GM18517 (cell line): ENCODE results near the gene SPAG8.

Source experiments
- ATAC-seq: cut with Tn5 transposase; IDR thresholded peaks from one replicate; pipeline ENCODE4 v1.9.1; 2021; ENCODE audit warnings: mild to moderate bottlenecking, moderate library complexity; ENCODE audit not compliant: unreplicated experiment

SPAG8 gene

GRCh38 chr9:35839926-35840325 lies 27.9 kb upstream of the SPAG8 start:
- no peak for ATAC-seq

- ATAC-seq: no peak
Observed at GRCh38 chr9:35836595-35836994, 24.5 kb upstream of the SPAG8 start.

GRCh38 chr9:35835766-35836165 lies 23.7 kb upstream of the SPAG8 start:
- ATAC-seq: no peak

GRCh38 chr9:35835216-35835632 lies 23.2 kb upstream of the SPAG8 start:
- no peak for ATAC-seq

GRCh38 chr9:35834260-35835215 lies 22.5 kb upstream of the SPAG8 start:
- ATAC-seq: no peak

GRCh38 chr9:35832814-35833213 lies 20.8 kb upstream of the SPAG8 start:
- ATAC-seq: no peak

GRCh38 chr9:35831040-35831439 lies 19.0 kb upstream of the SPAG8 start:
- ATAC-seq: no peak

GRCh38 chr9:35829764-35830096 lies 17.7 kb upstream of the SPAG8 start:
- ATAC-seq: no peak

- ATAC-seq: no peak
Observed at GRCh38 chr9:35829084-35829763, 17.2 kb upstream of the SPAG8 start, which contains the start of gene TMEM8B. TMEM8B (plus strand) TSS chr9:35829228; CDS start chr9:35829448, 220 bp downstream.

- no peak for ATAC-seq
Observed at GRCh38 chr9:35828716-35829083, 16.6 kb upstream of the SPAG8 start, which contains the start of gene FAM221B. FAM221B (minus strand) TSS chr9:35828732; CDS start chr9:35826161, 2,571 bp downstream.

- no peak for ATAC-seq
Observed at GRCh38 chr9:35827486-35827885, 15.4 kb upstream of the SPAG8 start.

GRCh38 chr9:35826071-35826701 lies 14.1 kb upstream of the SPAG8 start:
- ATAC-seq: peak; percentile 66

- ATAC-seq: no peak
Observed at GRCh38 chr9:35822926-35823325, 10.9 kb upstream of the SPAG8 start.

- ATAC-seq: no peak
Observed at GRCh38 chr9:35820076-35820475, 8.0 kb upstream of the SPAG8 start.

GRCh38 chr9:35818341-35818740 lies 6.3 kb upstream of the SPAG8 start:
- ATAC-seq: no peak

GRCh38 chr9:35816708-35817107 lies 4.6 kb upstream of the SPAG8 start:
- ATAC-seq: no peak

- peak; percentile 67 for ATAC-seq
Observed at GRCh38 chr9:35814841-35815543, 2.9 kb upstream of the SPAG8 start, which contains the start of gene HINT2. HINT2 (minus strand) TSS chr9:35815042; CDS start chr9:35814979, 63 bp downstream.

GRCh38 chr9:35814106-35814840 lies 2.2 kb upstream of the SPAG8 start:
- peak; percentile 32 for ATAC-seq

GRCh38 chr9:35813434-35814105 lies 1.5 kb upstream of the SPAG8 start:
- no peak for ATAC-seq
